Spleen (tissue), 7 donors: ENCODE results near the gene SLC7A9.

ENCODE experiments used
- CTCF ChIP-seq, 11 experiments: fragments of 200-600 bp in 7 of 11; fragments of 450-650 bp in 4 of 11; sonication (generic) in 4 of 11; IDR thresholded peaks in 8 of 11; conservative IDR thresholded peaks in 3 of 11; 1 replicate in 7 of 11; 2 replicates in 4 of 11; pipeline versions ENCODE4 v1.4.0 to v1.8.0; 2016 to 2021; ENCODE audit warnings: antibody characterized with exemption in 11 of 11, inconsistent platforms in 4 of 11, mild to moderate bottlenecking in 1 of 11
- POLR2A ChIP-seq, 3 donors: fragments of 450-650 bp; IDR thresholded peaks; one replicate each; pipeline ENCODE4 v1.5.1; 2017; ENCODE audit warnings: antibody characterized with exemption in 3 of 3, mild to moderate bottlenecking in 1 of 3
- POLR2AphosphoS5 ChIP-seq, 3 donors: sonication (generic); formaldehyde crosslinking; IDR thresholded peaks; one replicate each; pipeline ENCODE4 v1.5.1; 2017; ENCODE audit warnings: antibody characterized with exemption in 3 of 3
- donor health status: DM: no; HTN: no; CAD: no; lungs with moderate emphysema.
- donor health status: DM: no; HTN: no; CAD: no.
- donor health status: DM: no; HTN: no; CAD: no.

- TF ChIP-seq POLR2A (IDR thresholded peaks at IDR 0.05) (no peak), CTCF (IDR thresholded peaks at IDR 0.05 in 8 of 11, conservative IDR thresholded peaks at IDR 0.05 in 3 of 11) (no peak), POLR2AphosphoS5 (IDR thresholded peaks at IDR 0.05) (no peak)
These were observed 12.2 kb upstream of the SLC7A9 start for GRCh38 chr19:32881766-32882165.
